NCI-H2029 (cell line): Measurements from ENCODE around the gene IL11RA.
A peak's percentile ranks its signal among the peaks of the same experiment; 100 is the strongest.

Experiments used
- DNase-seq: peaks from one replicate; lab custom pipeline; 2025; lab: John Stamatoyannopoulos, UW

Gene IL11RA

GRCh38 chr9:34651876-34652601 is at the start of gene IL11RA:
IL11RA (plus strand) TSS chr9:34652185; CDS start chr9:34655218, 3,033 bp downstream.
- peak; percentile 56 for DNase-seq

DNA sequence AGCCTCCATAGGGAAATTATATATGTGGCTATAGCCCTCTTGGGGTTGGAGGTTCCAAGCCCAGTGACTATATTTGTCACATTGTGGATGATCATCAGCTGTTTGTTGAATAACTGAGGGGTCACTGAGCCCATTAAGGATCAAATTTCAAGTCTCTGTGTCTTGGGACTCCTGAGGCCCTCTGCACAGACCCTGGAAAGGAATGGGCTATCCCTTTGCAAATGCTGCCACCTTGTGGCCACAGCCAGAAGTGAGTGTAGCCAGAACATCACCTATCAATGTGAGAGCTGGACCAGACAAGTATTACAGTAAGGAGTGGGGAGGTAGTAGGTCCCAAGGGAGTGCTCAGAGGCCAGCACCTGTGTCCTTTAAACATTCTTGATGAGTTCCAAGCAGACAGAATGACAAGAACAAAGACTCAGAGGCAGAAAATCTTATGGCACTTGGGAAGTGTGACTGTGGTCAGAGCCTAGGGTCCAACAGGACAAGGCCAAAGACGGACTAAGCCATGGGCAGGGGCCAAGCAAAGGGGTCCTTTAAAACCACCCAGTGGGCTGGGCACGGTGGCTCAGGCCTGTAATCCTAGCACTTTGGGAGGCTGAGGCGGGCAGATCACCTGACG is 48.3 kb upstream of the IL11RA start:
- DNase-seq = peak; percentile 31

GRCh38 chr9:34606190-34606589 is 45.8 kb upstream of the IL11RA start:
- DNase-seq = no peak

GRCh38 chr9:34606905-34607304 is 45.1 kb upstream of the IL11RA start:
- DNase-seq = no peak

DNA sequence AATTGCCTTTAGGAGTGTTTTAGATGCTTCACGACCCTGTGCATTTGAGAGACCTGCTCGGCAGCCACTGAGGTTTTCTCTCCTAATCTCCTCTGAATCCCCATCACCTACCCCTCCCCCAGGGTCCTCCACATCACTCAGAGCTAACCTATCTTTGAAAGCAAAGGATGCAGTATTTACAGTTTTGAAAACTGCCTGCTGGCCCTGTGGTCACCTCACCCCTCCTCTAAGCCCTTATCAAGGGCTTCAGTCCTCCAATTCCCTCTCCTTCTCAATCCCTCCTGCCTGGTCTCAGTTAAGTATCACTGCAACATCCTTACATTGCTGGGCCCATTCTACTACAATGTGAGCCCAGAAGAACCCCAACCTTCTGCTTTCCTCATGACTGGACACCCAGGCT is 44.7 kb upstream of the IL11RA start:
- no peak for DNase-seq

DNA sequence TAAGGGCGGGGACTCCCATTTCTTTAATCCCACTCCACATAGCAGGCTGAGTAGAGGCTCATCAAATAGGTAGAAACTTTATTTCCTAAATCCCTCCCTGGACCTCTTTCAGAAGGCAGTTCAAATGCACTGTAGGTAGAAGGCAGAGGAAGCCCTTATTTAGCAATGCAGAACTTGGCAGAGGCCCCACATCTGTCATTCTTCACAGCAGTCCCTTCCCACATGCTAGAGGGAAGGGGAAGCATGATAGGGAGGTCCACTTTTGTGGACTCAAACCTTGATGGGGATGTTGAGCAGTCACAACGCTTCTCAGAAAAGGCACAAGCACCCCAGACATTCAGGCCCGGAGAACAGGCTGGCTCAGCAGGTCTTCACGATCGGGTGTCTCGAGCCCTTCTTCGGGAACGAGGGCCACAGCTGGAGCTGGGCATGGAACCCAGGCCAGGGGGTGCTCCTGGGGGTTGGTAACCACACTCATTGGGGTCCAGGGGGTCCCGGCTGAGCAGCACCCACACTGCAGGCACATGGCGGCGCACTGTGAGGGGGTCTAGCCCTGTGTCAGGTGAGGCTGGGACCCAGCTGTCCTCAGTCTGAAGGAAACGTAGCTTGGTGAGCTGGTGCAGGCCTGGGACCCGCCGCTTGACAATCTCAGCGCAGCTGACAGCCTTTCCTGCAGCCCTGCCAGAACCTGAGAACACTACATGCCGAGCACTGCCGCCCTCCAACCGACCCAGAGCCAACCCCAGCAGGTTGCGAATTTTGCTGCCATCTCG is 41.4 kb upstream of the IL11RA start:
- DNase-seq = no peak

DNA sequence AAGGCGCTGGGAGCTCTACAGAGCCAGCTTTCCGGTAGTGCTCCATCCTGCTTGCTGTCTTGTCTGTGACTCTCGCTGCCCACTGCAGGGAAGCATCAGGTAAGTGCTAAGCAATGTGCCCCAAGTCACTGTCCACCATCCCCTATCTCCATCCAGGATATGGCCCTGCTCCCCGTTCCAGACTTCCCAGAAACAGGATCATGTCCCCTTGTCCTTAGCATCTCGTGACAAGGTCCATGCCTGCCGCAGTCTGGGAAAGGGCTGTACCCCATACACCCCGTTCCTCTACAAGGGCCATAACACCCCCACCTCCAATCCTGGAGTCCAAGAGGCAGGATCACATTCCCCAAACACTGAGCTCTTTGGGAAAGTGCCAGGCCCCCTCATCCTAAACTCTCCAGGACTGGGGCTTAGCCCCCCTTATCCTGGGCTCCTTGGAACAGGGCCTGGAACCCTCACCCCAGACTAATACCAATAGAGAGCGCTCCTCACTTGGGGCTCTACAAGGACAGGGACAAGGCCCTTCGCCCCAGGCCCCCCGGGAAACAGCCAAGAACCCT is 40.7 kb upstream of the IL11RA start:
- no peak for DNase-seq

- peak; percentile 83 for DNase-seq
Observed at GRCh38 chr9:34611811-34612787, 39.9 kb upstream of the IL11RA start, which contains the start of gene RPP25L. RPP25L (minus strand) TSS chr9:34612097; CDS start chr9:34611296, 801 bp downstream.

GRCh38 chr9:34612788-34613390 is 39.1 kb upstream of the IL11RA start:
- peak; percentile 60 for DNase-seq

DNA sequence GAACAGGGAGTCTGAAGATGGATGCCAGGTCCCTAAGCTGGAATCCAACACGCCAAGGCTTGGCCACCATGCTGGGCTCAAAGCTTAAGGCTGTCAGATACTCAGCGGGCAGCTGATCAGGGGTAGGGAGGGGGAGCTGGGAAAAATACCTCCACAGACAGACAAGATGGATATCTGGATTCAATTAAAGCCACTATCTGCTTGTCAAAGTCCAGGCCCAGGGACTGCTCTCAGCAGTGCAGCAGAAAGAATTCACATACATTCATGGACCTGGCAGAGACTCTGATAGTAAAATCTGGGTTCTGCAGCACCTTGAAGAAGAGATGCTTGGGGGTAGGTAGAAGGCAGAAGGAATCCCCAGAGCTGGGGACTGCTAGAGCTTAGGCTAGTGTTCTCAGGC is 36.9 kb upstream of the IL11RA start:
- no peak for DNase-seq

DNA sequence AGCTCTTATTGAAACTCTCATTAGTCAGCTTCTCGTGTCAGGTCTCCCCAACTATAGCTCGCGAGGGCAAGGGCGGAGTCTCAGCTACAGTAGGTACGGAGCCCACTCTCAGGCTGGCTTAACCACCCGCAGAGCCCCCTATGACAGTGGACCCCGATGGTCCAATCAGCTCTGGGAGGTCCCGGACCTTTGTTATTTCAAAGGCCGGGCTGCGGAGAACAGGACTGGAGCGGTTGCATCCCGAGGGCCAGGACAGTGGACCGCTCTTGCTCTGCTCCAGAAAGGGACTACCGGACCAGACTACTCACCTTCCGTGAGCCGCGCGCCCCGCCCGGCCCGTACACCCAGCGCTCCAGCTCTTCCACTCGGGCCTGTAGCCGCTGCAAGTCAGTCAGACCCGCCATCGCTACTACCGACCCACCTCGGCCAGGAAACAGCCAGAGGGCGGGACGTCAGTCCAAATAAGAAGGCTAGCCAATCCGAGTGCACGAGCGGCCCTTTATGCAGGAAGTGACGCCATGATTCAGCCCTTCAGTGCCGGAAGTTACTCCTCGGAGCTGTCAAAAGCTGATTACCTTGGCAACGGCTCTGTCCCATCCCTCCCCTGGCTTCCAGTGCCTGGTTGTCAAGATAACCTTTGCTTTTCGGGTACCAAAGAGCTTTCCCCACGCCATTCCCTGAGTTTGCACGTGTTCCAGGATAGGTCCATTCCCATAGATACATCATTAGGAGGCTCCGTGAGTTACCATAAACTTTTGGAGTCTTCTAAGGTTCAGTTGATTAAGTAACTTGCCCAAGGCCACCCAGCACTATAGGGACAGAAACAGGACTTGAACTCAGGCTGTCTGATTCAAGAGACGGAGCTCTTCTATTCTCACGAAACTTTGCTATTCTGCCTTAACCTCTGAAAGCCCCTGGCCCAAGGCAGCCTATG is 31.7 kb upstream of the IL11RA start, which contains the start of gene DCTN3:
Gene DCTN3, minus strand, starts transcription at position 435 of the 934 bp plus-strand sequence. Its CDS starts 31 bp downstream, at position 404.
- peak; percentile 94 for DNase-seq

DNA sequence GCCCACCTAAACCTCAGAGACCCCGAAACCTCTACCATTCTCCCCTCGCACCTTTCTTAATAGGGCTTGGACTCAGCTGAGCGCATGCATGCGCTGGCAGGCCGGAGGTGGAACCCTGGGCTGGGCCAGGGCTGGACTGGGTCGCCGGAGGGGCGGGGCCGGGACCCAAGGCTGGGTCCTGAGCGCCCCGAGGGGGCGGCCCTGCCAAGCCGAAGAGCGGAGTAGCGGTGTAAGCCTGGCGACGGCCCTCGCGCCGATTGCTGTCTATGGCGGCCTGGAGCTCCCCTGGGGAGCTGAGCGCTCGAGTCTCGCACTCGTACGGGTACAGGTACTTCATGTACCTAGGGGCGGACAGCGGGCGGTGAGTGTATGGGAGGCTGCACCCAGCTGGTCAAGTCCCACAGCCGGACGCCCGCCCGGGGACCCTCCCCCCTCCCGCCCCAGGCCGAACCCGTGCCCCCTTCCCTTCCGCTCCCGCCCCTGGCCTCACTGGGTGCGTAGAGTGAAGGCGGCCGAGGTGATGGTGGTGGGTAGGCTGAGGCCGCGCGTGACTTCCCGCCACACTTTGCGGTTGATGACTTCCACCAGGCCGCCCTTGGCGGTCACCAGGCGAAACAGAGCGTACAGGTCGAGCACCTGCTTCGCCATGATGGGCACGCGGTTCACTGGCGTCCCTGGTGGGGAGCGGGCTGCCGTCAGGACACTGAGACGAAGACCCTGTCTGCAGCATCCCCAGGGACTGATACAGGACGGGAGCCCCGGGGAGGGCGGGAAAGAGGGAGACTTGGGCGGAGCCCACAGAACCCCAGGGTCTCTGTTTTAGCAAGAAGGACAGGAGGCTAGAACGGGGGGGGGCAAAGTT is 28.4 kb upstream of the IL11RA start:
- no peak for DNase-seq

GRCh38 chr9:34624475-34625185 is 27.4 kb upstream of the IL11RA start:
- no peak for DNase-seq

DNA sequence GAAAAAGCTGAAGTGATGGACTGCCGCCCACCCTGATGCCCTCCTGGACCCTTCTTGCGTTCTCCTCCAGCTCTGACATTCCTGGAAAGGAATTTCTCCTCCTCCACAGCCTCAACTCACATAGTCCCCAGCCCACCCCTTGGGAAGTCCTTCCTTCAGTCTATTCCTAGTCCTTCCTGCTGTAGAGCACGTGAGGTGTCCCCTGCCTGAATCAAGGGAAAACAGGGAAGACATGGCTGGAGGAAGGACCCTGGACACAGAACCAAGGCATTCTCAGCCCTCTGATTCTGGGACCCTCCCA is 26.8 kb upstream of the IL11RA start:
- no peak for DNase-seq

DNA sequence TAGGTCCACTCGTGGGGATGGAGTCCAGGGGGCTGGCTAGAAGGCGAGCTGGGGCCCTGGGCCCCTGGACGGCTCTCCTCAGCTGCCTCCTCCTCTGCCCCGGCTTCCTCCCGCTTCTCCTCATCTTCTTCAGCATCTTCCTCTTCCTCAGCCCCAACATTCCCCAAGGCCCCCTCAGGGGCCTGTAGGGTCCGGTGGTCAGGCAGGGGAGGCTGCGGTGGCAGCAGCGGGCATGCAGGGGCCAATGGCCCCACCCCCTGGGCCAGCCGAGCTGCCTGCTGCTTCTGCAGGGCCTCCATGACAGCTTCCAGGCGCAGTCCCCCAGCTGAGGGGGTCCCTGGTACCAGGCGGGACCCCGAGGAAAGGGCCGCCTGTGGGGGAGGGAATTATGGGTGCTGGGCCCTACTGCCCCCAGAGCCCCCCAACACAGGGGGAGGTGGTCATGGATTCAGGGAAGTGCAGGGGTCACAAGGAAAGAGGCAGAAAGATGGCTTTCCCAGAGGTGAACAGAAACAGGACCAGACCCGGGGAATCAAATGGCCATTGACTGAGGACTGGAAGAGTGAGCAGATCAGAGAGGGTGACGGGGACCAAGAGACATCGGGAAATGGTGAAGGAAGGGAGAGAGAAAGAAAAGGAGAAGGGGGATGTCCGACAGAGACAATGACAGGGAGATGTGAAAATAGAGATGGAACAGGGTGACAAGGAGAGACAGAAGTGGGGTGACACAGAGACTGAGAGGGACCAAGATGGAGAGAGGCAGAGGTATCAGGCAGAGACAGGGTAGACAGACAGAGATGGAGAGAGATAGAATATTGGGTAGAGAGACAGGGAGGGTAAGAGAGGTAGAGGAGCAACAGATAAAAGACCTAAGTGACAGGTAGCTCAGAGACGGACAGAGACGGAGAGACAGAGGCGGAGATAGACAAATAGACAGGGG is 24.0 kb upstream of the IL11RA start:
- DNase-seq = no peak

- no peak for DNase-seq
Observed at GRCh38 chr9:34628656-34629490, 23.1 kb upstream of the IL11RA start, which contains the start of gene ARID3C. ARID3C (minus strand) TSS chr9:34629066; CDS start chr9:34628014, 1,052 bp downstream.
